Measurements from ENCODE around the gene BBS7. TPM values are rescaled to one million over a fixed set of nuclear protein-coding genes. Genes with fewer than 3 reads are reported as not detected.

The BBS7 gene
- total RNA-seq, 1 donor: 6.2 TPM

DNA sequence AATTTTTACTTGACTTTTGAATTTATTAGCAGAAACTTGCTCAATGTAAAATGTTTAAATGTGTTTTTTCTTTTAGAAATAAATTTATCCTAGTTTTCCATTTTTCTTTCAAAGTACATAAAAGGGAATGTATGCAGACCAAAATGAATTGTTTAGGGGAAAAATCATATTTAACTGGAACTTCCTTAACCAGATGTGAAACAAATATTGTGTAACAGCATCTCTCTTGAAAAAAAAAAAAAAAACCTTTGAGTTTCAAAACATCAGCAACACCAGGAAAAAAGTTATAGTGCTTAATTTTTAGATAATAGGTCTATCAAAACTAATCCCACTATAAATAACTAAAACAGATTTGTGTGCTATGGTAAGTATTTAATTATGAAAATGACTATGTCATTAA lies 32.1 kb downstream of the BBS7 start:
- no peak for DNase-seq (ENCODE audit: low read depth in 2 of 3, low spot score in 2 of 3)

DNA sequence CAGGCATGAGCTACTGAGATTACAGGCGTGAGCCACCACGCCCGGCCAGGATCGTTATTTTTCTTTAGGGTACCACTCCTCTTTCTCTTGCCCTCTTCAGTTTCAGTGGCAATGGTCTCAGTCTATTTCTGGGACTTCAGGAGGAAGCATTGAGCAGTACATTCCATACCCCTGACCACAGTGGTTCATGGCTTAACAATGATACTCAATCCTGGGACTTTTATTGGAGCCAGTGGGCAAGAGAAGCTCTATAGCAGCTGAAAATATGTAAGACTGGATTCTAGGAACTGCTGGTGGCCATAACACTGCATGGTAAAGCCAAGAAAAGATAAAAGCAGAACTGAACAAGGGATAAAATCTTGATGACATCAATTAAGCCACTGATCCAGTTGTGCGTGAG lies 40.8 kb downstream of the BBS7 start:
- no peak for DNase-seq (ENCODE audit: low read depth in 2 of 3, low spot score in 2 of 3)

DNA sequence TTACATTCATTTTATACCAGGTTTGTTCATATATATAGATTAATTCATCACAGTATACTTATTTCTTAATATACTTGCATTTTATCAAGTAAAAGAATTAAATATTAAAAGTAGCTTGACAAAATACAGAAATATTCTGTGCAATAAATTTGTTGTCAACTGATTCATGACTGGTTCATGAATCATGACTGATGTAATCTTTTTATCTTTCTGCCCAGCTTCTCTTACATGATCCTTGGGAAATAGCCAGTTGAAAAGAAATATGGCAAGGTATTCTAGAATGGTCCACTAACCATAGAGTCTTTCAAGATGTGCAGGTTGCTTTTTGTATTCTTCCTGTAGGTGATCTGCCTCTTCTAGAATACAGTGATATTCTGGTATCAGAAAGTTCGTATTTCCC lies 42.4 kb downstream of the BBS7 start:
- DNase-seq (ENCODE audit: low read depth in 2 of 3, low spot score in 2 of 3): no peak

DNA sequence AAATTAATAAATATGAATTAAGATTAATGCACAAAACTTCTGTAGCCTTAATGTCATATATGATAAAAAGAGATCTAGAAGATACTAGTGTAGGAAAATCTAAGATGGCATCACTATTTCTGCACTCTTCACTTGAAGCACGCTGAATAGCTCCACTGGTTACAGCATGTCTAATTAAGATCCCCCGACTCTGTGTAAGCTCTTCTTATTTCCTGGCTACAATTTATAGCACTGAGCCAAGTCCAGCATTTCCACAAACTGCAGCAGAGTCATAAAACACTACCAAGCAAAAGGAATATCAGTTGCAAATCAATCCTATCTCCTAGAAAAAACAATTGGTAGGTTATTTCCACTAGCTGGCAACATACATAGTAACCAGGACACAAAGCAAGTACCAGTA lies 45.3 kb downstream of the BBS7 start:
- DNase-seq (ENCODE audit: low read depth in 2 of 3, low spot score in 2 of 3): no peak

DNA sequence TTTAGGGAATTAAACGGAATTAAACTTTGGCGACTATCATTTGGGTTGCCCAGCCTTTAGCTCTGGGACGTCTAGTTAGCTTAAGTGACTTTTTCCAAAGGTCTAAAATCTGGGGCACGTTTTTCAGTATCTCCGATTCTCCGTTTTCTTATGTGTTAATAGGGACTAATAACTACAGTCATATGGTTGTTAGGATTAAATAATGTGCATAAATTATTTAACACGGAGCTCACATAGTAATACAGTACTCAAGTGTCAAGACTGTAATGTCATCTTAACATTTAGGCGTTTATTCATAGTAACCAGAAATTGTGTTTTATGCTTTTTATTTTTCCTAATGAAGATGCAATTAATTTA lies 46.1 kb downstream of the BBS7 start:
- DNase-seq (ENCODE audit: low read depth in 2 of 3, low spot score in 2 of 3): no peak

DNA sequence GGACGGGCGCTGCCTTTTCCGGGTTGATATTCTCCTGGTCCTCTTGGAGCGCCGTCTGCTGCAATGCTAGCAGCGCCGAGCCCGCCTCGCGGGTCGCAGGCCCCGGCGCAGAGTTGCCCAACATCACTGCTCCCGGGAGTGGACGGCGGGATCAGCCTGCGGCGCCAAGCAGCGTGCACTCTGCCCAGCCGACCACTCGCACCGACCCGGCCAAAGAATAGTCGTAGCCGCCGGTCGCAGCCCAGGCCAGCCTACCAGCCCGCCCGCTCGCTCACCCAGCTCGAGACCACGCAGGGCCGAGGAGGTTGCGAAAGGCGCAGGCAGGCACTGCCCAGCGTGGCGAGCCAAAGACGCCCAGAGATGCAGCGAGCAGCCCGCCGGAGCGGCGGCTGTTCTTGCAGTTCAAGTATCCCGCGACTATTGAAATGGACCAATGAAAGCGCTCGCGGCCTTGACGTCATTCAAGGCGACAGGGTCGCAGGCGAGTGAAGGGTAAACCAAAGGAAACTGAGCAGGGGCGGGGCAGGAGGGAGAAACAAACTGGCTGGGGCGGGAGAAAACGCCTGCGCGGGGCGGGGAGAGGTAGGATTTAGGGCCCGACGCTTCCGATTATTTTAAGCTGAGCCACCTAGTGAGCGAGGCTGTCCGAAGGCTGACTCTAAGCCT lies 46.6 kb downstream of the BBS7 start, which contains the start of gene CCNA2:
CCNA2 (minus strand) TSS at position 379 of the 666 bp plus-strand sequence; CDS start at position 124, 255 bp downstream.
- DNase-seq (ENCODE audit: low read depth in 2 of 3, low spot score in 2 of 3): peak; percentile 91 to 98 (median 96)

DNA sequence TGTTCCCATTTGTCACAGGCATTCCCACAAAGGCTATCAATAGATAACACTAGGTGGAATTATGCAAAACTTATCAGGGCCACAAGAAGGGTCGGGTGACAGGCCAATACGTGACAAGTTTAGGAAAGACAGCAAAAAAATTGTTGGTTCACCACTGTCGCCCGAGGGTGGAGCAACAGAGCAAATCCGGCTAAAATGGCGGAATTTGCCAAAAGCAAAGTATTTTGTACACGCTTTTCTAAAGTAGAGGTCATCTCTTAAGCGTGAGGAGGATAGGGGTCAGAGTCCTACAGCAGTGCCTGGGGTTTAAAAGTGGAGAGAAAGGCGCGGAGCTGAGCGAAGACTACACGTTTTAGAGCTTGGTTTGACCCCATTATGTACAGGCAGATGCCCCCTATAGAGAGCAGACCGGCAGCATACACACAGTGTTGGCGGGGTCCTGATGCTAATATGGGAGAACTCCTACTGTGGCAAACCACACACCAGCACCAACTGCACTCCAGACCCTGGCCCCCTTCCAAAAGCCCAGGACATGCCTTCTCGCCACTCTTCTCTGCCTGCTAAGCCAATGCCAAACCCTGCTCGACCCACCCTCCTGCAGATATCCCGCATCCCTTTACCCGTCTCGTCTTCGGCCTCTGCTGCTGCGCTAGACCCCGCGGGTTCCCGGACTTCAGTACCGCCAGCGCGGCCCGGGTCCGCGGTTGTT lies 47.3 kb downstream of the BBS7 start:
- peak in 2 of 3 donors; percentile 64 to 70 for DNase-seq (ENCODE audit: low read depth in 2 of 3, low spot score in 2 of 3)

DNA sequence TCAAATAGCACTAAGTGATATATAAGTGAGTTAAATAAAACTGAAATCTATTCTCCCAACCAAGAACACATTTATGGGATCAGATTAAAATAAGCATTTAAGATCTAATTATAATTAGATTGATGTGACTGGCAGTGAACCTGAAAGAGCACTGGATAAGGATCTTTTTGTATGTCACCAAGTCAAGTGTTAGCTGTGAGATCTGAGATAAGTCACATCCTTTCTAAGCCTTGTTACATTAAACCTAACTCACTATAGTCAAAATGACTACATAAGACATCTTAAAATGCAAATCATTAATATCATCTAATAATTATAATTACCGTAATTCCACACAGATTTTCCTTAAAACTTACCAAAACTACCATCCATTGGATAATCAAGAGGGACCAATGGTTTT lies 48.2 kb downstream of the BBS7 start:
- no peak for DNase-seq (ENCODE audit: low read depth in 2 of 3, low spot score in 2 of 3)

DNA sequence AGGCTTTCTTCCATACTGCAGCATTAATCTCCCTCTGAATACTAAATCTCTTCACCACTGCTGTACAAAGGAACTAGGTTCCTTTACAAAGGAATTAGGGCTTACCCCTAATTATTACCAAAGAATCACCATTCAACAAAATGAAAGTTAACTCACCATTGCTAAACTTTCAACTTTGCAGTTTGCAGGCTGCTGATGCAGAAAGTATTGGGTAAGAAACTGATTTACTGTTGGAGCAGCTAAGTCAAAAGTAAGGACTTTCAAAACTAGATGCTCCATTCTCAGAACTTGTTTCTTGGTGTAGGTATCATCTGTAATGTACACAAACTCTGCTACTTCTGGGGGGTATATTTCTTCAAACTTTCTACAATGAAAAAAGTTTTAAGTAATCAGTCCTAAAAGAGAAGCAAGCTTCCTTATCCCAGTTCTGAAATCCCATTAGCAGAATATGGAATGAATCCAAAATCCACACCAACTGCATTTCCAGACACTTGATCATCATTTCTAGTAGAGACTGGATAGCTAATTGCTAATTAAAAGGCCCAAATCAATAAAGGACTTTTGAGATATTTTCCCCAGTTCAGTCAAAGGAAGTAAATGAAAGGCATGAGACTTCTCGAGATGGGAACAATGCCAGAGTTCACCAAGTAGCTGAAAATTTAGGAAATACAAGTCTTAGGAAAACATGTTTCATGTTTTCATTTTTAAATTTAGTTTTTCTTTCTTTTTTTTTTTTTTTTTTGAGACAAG lies 50.9 kb downstream of the BBS7 start:
- no peak for DNase-seq (ENCODE audit: low read depth in 2 of 3, low spot score in 2 of 3)

DNA sequence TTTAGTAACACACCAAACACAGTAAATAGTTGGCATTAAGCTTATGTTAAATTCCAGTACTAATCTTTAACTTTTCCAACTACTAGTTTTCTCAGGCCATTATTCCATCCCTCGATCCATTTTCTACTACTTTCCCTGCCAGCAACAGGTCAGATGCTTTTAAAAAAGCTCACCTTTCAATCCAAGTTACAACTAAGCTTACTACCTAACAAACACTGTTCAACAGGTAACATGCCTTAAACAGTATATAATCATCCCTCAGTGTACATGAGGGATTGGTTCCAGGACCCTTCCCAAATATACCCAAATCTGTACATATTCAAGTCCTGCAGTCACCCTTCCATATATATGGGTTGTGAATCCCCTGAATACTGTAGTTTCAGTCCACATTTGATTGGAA lies 52.1 kb downstream of the BBS7 start:
- DNase-seq (ENCODE audit: low read depth in 2 of 3, low spot score in 2 of 3): no peak

DNA sequence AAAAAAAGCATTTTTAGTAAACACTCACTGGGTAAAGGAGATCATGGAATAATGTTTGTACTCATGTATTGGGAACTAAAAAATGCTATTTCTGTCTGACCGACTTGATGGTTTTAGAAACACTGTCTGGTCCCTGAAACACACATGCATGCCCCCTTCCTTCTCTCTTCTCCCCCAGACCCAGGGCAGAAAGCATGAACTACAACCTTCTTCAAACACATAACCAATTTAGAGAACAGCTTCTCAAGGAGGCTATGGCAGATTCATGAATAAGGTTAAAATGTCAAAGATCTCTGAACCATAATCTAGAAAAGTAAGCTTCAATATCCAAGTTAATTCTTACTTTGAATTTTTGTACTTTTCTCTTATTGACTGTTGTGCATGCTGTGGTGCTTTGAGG lies 52.6 kb downstream of the BBS7 start:
- DNase-seq (ENCODE audit: low read depth in 2 of 3, low spot score in 2 of 3): no peak

DNA sequence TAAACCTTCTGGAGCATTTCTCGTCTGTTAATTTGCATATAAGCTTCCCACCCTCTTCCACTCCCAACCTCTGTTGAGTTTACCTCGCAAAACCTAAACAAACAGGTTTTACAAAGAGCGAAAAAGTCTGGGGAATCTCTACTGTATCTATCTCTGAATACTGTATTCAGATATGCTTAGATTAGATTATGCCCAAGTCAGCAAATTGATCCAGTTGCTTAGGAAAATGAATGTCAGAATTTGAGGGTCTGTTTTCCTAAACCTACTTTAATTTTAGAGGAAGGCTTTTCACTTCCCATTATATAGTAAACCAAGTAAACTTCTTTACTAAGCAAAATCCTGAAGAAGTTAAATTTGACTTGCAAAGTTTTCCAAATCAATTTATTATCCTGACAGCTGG lies 53.3 kb downstream of the BBS7 start:
- DNase-seq (ENCODE audit: low read depth in 2 of 3, low spot score in 2 of 3): no peak

DNA sequence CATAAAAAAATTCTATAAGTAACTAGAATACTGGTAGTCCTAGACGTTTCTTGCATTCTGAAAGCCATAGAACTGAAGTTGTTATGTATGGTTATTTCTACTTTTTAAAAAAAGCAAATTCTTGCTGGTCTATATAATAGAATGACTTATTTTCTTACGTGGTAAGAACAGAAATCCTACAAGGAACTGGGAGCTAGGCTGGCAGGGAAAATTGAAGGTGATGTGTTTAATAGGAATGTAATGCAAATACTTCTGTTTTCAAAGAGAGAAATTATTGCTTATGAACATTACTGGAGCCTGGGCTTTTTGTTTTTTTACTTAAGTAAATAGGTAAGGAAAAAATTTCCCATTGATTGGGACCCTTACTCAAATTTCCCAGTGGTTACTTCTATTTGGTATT lies 55.5 kb downstream of the BBS7 start:
- DNase-seq (ENCODE audit: low read depth in 2 of 3, low spot score in 2 of 3): no peak

DNA sequence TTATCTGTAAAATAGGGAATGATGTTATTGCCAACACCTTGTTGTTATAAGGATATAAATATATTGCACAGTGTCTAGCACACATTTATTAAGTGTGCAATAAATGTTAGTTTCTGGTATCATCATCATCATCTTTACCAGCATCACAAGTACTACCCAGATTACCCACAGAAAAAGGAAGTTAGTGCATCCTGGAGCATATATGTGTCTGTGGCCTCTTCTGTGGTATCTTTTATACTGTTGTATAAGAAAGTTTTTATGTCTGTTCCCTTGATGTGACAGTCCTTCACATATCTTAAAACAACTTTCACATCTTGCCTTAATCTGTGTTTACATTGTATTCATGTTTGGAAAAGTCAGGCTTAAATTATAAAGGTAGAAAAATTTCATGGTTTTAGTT lies 59.2 kb downstream of the BBS7 start:
- no peak for DNase-seq (ENCODE audit: low read depth in 2 of 3, low spot score in 2 of 3)

DNA sequence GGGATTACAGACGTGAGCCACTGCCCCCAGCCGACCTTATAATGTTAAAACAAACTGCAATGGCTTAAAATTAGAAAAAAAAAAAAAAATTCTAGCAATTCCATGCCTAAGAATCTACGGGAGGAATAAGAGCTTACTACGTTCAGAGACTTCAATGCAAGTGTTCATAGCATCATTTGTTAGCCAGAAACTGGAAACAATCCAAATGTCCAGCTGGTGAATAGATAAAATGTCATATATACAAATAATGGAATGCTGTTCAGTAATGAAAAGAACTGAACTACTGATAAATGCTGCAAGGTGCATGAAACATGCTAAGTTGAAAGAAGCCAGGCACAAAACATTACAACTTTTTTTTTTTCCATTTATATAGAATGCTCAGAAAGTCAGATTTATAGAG lies 63.9 kb downstream of the BBS7 start:
- DNase-seq (ENCODE audit: low read depth in 2 of 3, low spot score in 2 of 3): no peak

DNA sequence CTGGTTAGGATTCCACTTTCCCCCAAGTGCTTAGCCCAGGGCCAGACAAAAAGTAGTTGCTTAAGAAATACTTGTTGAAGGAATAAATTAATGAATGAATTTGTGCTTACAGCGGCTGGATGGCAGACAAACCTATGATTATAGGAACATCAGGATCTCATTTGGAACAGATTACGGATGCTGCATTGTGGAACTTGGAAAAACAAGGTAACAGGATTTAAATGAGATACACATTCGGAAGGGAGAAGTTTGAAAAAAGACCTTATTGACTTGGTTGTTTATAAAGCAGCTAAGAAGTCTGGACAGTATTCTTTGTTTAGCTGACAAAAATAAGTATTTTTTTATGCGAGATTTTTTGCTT lies 68.6 kb downstream of the BBS7 start:
- DNase-seq (ENCODE audit: low read depth in 2 of 3, low spot score in 2 of 3): no peak

DNA sequence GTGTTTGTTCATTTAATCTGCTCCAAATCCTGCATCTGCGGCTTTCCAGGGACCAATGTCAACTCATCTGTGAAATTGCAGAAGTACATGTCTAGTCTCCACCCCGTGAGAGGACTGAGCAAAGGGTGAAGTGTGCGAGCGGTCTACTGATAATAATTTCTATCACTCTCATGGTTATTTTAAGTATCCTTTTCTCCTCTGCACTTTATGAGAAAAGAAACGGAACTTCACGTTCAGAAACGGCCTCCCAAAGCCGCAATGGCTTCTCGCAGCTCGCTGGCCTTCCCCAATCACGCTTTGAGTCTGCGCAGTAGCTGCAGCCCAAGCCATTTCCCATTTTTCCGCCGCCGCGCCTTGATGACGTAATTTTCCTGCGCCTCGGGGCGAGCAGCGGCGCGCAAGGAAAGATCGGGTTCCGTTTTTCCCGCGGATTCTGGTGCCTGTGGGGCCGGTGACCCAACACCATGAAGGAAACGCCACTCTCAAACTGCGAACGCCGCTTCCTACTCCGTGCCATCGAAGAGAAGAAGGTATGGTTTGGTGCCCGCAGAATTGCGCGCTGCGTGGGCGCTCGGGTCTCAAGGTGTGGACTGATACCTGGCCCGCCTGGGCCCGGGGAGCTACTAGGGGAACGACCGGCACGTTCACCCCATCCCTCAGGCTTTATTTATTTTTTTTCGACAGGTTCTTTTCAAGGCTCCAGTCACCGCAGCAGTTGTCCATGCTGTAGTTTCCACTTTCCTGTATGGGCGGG lies 69.1 kb downstream of the BBS7 start, which contains the start of gene EXOSC9:
EXOSC9 (plus strand) TSS at position 363 of the 754 bp plus-strand sequence; CDS start at position 465, 102 bp downstream.
- DNase-seq (ENCODE audit: low read depth in 2 of 3, low spot score in 2 of 3): peak; percentile 95 to 96 (median 96)

DNA sequence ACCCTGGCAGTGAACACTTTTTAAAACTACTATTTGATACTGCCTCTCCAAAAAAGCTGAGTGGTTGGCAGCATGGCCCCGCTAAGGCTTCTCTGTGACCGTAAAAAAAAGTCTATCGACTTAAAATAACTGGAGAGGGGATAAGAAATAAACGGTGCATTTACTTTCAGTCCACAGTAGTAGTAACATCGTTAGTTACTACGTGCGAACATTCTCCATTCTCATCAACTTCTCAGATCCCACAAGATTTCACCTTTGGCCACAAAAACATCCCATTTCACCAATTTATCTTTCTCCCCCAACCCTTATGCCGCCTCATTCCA lies 69.7 kb downstream of the BBS7 start:
- no peak for DNase-seq (ENCODE audit: low read depth in 2 of 3, low spot score in 2 of 3)

DNA sequence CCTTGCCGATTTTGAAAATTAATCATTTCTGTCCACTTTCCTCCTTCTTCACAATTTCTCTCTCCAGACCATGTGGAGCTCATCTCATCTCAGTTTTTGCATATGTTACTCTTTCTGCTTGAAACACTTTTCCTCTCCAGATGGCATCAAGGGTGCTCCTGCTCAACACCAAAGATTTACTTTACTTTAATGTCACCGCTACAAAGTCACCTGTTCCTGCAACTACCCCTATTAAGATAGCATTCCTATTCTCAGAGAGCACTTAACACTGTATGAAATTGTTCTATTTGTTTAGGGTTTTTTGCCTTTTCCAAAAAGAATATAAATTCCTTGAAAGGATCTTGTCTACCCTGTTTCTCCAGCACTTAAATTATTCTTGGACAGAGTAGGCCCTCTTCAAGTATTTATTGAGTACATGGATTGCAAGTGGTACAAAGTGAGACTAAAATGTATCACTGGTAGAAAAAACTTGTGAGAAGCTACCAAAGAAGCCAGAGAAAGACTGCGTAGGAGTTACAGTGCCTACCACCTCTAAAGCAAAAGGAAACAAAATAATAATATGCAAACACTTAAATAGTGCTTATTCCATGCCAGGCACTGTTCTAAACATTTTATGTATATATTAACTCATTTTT lies 70.3 kb downstream of the BBS7 start:
- no peak for DNase-seq (ENCODE audit: low read depth in 2 of 3, low spot score in 2 of 3)

DNA sequence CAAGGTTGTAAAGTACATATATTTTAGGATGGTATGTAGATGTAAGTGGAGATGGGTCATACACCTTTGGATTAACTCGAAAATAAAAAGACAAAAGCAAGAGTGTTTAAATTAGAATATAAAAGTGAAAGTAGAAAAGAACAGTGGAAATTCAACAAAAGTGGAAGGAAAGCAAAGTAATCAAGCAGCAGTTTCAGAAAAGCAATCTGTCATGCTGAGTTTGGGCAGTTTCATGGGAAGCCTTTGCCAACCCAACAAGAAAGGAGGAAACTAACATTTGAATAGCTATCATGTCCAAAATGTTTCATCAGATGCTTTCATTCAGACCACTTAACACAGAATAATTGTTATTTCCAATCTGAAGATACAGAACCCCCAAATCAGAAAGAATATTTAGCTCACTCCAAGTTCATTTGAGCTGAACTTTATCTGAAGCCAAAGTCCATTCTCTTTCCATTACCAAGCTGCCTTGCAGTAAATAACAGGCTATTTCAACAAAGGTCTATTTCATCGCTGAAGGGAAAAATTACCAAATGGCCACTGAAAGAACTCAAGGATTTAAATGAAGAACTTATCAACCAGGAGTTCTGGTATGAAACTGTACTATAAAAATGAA lies 71.0 kb downstream of the BBS7 start:
- DNase-seq (ENCODE audit: low read depth in 2 of 3, low spot score in 2 of 3): peak in 1 of 3 donors; percentile 7

Measured in hematopoietic multipotent progenitor cell (in vitro differentiated cells).